ENCODE measurements around the gene CD93.

DNA sequence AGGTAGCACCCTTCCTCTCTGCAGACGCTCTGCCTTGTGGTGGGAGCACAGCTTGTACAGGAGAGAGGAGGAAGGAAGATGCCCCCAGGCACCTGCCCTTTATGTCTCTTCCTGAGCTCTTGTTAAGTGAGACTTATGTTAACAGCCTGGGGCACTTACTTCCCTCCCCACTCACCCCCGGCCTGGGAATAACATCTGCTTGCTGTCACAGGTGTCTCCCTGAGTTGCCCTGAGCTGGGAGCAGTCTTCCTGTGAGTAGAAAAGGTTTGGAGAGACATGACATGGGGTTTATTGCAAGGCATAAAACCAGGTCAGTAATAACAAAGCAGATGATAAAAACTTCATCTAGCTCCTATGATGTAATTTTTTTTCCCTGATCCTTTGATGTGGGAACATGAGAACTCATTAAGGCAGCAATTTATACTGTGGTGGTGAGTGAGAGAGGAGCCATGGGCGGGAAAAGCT lies 49.1 kb downstream of the CD93 start:
- TF ChIP-seq BACH2 (CRISPR knock-in tag; IDR thresholded peaks at IDR 0.05; ENCODE audit: borderline replicate concordance) (no peak), CSDC2 (CRISPR knock-in tag; IDR thresholded peaks at IDR 0.05) (no peak), ARNTL (CRISPR knock-in tag; IDR thresholded peaks at IDR 0.05; ENCODE audit: borderline replicate concordance, low read depth) (no peak)
- TF ChIP-seq, protein P1, sequence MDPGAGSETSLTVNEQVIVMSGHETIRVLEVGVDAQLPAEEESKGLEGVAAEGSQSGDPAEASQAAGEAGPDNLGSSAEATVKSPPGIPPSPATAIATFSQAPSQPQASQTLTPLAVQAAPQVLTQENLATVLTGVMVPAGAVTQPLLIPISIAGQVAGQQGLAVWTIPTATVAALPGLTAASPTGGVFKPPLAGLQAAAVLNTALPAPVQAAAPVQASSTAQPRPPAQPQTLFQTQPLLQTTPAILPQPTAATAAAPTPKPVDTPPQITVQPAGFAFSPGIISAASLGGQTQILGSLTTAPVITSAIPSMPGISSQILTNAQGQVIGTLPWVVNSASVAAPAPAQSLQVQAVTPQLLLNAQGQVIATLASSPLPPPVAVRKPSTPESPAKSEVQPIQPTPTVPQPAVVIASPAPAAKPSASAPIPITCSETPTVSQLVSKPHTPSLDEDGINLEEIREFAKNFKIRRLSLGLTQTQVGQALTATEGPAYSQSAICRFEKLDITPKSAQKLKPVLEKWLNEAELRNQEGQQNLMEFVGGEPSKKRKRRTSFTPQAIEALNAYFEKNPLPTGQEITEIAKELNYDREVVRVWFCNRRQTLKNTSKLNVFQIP (CRISPR knock-in tag; IDR thresholded peaks at IDR 0.05; ENCODE audit: borderline replicate concordance, low read depth), result no peak
- TF ChIP-seq, protein P2, sequence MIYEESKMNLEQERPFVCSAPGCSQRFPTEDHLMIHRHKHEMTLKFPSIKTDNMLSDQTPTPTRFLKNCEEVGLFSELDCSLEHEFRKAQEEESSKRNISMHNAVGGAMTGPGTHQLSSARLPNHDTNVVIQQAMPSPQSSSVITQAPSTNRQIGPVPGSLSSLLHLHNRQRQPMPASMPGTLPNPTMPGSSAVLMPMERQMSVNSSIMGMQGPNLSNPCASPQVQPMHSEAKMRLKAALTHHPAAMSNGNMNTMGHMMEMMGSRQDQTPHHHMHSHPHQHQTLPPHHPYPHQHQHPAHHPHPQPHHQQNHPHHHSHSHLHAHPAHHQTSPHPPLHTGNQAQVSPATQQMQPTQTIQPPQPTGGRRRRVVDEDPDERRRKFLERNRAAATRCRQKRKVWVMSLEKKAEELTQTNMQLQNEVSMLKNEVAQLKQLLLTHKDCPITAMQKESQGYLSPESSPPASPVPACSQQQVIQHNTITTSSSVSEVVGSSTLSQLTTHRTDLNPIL (CRISPR knock-in tag; IDR thresholded peaks at IDR 0.05; ENCODE audit: low read depth), result no peak
